CD14-positive monocyte (primary cell): Measurements from ENCODE around the gene CHML. TPM values are rescaled to one million over a fixed set of nuclear protein-coding genes. Genes with fewer than 3 reads are reported as not detected.

Experiments
- DNase-seq, 3 donors: peaks; one replicate each; pipeline ENCODE4 v3.0.0-alpha.2; 2011 to 2022
- H2AFZ ChIP-seq: 2 replicates; pipeline ENCODE4 v1.6.0; 2012; ENCODE audit warnings: mild to moderate bottlenecking, low read depth, low read length, inconsistent platforms; ENCODE audit not compliant: insufficient read depth, poor library complexity, severe bottlenecking
- H3K27ac ChIP-seq, 2 donors: 1 replicate in 1 of 2; 2 replicates in 1 of 2; pipeline ENCODE4 v1.5.1; 2012 to 2013; ENCODE audit warnings: low read length in 2 of 2, control low read depth in 1 of 2, inconsistent platforms in 1 of 2, low read depth in 1 of 2, mild to moderate bottlenecking in 1 of 2
- H3K27me3 ChIP-seq, 2 donors: one replicate each; pipeline versions ENCODE4 v1.6.0 to v1.6.1; 2011 to 2013; ENCODE audit warnings: low read length in 2 of 2; ENCODE audit not compliant: control insufficient read depth in 2 of 2, insufficient read depth in 2 of 2
- H3K36me3 ChIP-seq, 2 donors: replicated peaks in 1 of 2; 1 replicate in 1 of 2; 2 replicates in 1 of 2; pipeline versions ENCODE4 v1.5.1 to v1.6.1; 2012 to 2013; ENCODE audit warnings: low read length in 2 of 2, control low read depth in 1 of 2, inconsistent platforms in 1 of 2, mild to moderate bottlenecking in 1 of 2; ENCODE audit not compliant: insufficient read depth in 2 of 2, control insufficient read depth in 1 of 2
- H3K4me1 ChIP-seq, 2 donors: 1 replicate in 1 of 2; 2 replicates in 1 of 2; pipeline versions ENCODE4 v1.5.1 to v1.6.1; 2012 to 2013; ENCODE audit warnings: low read length in 2 of 2, control low read depth in 1 of 2, inconsistent platforms in 1 of 2, mild to moderate bottlenecking in 1 of 2, moderate library complexity in 1 of 2; ENCODE audit not compliant: insufficient read depth in 2 of 2, control insufficient read depth in 1 of 2
- H3K4me2 ChIP-seq: replicated peaks from 2 replicates; pipeline ENCODE3; 2012; ENCODE audit warnings: low read length, moderate library complexity, mild to moderate bottlenecking; ENCODE audit not compliant: poor library complexity, severe bottlenecking; ENCODE audit errors: extremely low read depth
- H3K4me3 ChIP-seq, 3 experiments: fragments of 200-600 bp in 1 of 3; sonication (generic) in 1 of 3; replicated peaks in 1 of 3; 1 replicate in 2 of 3; 2 replicates in 1 of 3; pipeline ENCODE4 v1.5.1; 2011 to 2013; ENCODE audit warnings: low read length in 3 of 3, mild to moderate bottlenecking in 3 of 3, control low read depth in 2 of 3, low read depth in 2 of 3, inconsistent platforms in 1 of 3, moderate library complexity in 1 of 3
- H3K79me2 ChIP-seq: 2 replicates; pipeline ENCODE4 v1.6.0; 2012; ENCODE audit warnings: mild to moderate bottlenecking, control low read depth, inconsistent platforms, low read length, moderate library complexity; ENCODE audit not compliant: insufficient read depth
- H3K9ac ChIP-seq: 2 replicates; pipeline ENCODE4 v1.6.0; 2017; ENCODE audit warnings: low read length, mild to moderate bottlenecking; ENCODE audit not compliant: insufficient read depth, poor library complexity, severe bottlenecking
- H3K9me3 ChIP-seq, 2 donors: replicated peaks in 1 of 2; 1 replicate in 1 of 2; 2 replicates in 1 of 2; pipeline versions ENCODE4 v1.5.1 to v1.6.1; 2012 to 2013; ENCODE audit warnings: low read length in 2 of 2, control low read depth in 1 of 2; ENCODE audit not compliant: control insufficient read depth in 1 of 2, insufficient read depth in 1 of 2
- H4K20me1 ChIP-seq: 2 replicates; pipeline ENCODE4 v1.6.0; 2012; ENCODE audit warnings: mild to moderate bottlenecking, low read length, control low read depth, moderate library complexity; ENCODE audit not compliant: insufficient read depth
- H3K27ac Mint-ChIP-seq, 7 donors: one replicate each; pipeline ENCODE4 v1.8.0; 2020; ENCODE audit warnings: mild to moderate bottlenecking in 7 of 7, mixed read lengths in 7 of 7, moderate library complexity in 6 of 7, inconsistent platforms in 2 of 7
- H3K27me3 Mint-ChIP-seq, 3 donors: one replicate each; pipeline ENCODE4 v1.8.0; 2021 to 2022; ENCODE audit warnings: low read depth in 3 of 3, mild to moderate bottlenecking in 3 of 3, mixed read lengths in 3 of 3, moderate library complexity in 3 of 3, inconsistent platforms in 1 of 3
- H3K36me3 Mint-ChIP-seq, 2 donors: one replicate each; pipeline ENCODE4 v1.8.0; 2020; ENCODE audit warnings: mixed read lengths in 2 of 2, inconsistent platforms in 1 of 2, mild to moderate bottlenecking in 1 of 2
- H3K4me1 Mint-ChIP-seq: one replicate; pipeline ENCODE4 v1.8.0; 2020; ENCODE audit warnings: mild to moderate bottlenecking, mixed read lengths
- H3K4me3 Mint-ChIP-seq, 2 donors: one replicate each; pipeline ENCODE4 v1.8.0; 2020; ENCODE audit warnings: mild to moderate bottlenecking in 2 of 2, mixed read lengths in 2 of 2, moderate library complexity in 1 of 2
- H3K9me3 Mint-ChIP-seq, 7 donors: one replicate each; pipeline ENCODE4 v1.8.0; 2020 to 2022; ENCODE audit warnings: mixed read lengths in 7 of 7, mild to moderate bottlenecking in 6 of 7, moderate library complexity in 6 of 7, inconsistent platforms in 2 of 7
- CTCF ChIP-seq: fragments of 200-600 bp; IDR thresholded peaks from one replicate; pipeline ENCODE4 v1.8.0; 2022; ENCODE audit warnings: antibody characterized with exemption, mild to moderate bottlenecking
- WGBS: methylation state at CpG from one replicate; pipeline ENCODE4 v1.1.5; 2013; ENCODE audit warnings: missing lambda C conversion rate; ENCODE audit not compliant: insufficient coverage; 5-methylcytosine and 5-hydroxymethylcytosine counted together
- intact Hi-C, 2 donors: fragments of 100-400 bp; cut with micrococcal nuclease; formaldehyde crosslinking; loops; one replicate each; pipeline versions ENCODE4 v1.15.0 to v1.15.1; 2023
- polyA plus RNA-seq, 3 donors: library from polyadenylated mRNA; depleted of rRNA in 1 of 3; unstranded in 2 of 3; stranded (reverse) in 1 of 3; fragments of 300-500 nt in 2 of 3; fragments of >200 nt in 1 of 3; fragmentation: Illumina TruSeq in 2 of 3; gene quantifications; 1 replicate in 2 of 3; 2 replicates in 1 of 3; pipeline ENCODE4 v1.2.3, GENCODE V29; 2012 to 2021

Gene CHML
- polyA plus RNA-seq, 3 donors: 3.4 to 6.6 (median 3.4) TPM

- Mint-ChIP-seq H3K9me3 (no peaks in the 10 kb centered on the region), H3K4me3 (no peak overlapping the region), H3K27ac (no peak overlapping the region), H3K27me3 (no peaks in the 10 kb centered on the region), H3K4me1 (peaks cover 12% of the 10 kb centered on the region), H3K36me3 (peaks cover 27 to 34% of the 10 kb centered on the region in 2 donors)
- no peak overlapping the region for H3K4me3 ChIP-seq
- WGBS: no CpG with 5 or more reads among the region's 1 CpG
- peaks cover 9 to 14% of the 10 kb centered on the region in 2 donors for H3K4me1 ChIP-seq
- no peak overlapping the region for H3K9ac ChIP-seq
- no peak overlapping the region for H2AFZ ChIP-seq
- TF ChIP-seq CTCF: no peak
- intact Hi-C loops: loop anchor here in 1 of 2 donors (10.0 kb wide), 1 partner anchor 214 kb away; the partner anchor contains the start of gene EXO1
- H3K27ac ChIP-seq: no peak overlapping the region
- H4K20me1 ChIP-seq: no peaks in the 10 kb centered on the region
- H3K9me3 ChIP-seq: no peaks in the 10 kb centered on the region
- peaks cover 55% of the 10 kb centered on the region for H3K79me2 ChIP-seq
- no peaks in the 10 kb centered on the region for H3K27me3 ChIP-seq
- no peak overlapping the region for H3K4me2 ChIP-seq
- no peak for DNase-seq
- H3K36me3 ChIP-seq: peaks cover 8 to 47% of the 10 kb centered on the region in 2 donors
These were observed 9.7 kb downstream of the CHML start for GRCh38 chr1:241630476-241630875.

DNA sequence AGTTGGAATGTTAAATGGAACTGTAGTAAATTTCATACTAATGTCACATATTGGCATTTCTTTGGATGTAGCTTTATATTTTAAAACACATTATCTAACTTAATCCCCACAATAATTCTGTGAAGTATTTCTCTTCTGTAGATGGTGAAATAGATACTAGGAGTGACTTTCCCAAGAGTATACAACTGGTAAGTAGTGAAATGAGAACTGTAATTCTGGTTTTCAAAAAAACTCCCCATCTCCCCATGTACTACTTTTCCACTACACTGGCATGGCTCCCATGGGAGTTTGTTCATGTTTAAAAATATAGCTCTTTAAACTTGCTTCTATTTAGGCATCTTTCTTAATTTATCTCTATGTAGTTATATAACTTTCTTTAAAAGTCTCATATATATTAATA, 10.2 kb downstream of the CHML start:
- Mint-ChIP-seq H3K27ac (no peak overlapping the region), H3K27me3 (no peaks in the 10 kb centered on the region), H3K4me1 (peaks cover 12% of the 10 kb centered on the region)

More for the DNA sequence above, 10.2 kb downstream of the CHML start:
- Histone ChIP-seq H3K9ac (no peak overlapping the region), H3K4me2 (no peak overlapping the region), H4K20me1 (no peaks in the 10 kb centered on the region), H3K27ac (no peak overlapping the region), H3K27me3 (no peaks in the 10 kb centered on the region), H3K9me3 (no peaks in the 10 kb centered on the region), H3K4me1 (peaks cover 9 to 12% of the 10 kb centered on the region in 2 donors), H3K79me2 (peaks cover 50% of the 10 kb centered on the region), H3K36me3 (peaks cover 8 to 47% of the 10 kb centered on the region in 2 donors), H2AFZ (no peak overlapping the region), H3K4me3 (no peak overlapping the region)
- intact Hi-C loops: loop anchor here in 1 of 2 donors (10.0 kb wide), 1 partner anchor 215 kb away; the partner anchor contains the start of gene EXO1
- peaks cover 25 to 29% of the 10 kb centered on the region in 2 donors for H3K36me3 Mint-ChIP-seq
- no peak for DNase-seq
- H3K4me3 Mint-ChIP-seq: no peak overlapping the region
- no peaks in the 10 kb centered on the region for H3K9me3 Mint-ChIP-seq
- no peak for TF ChIP-seq CTCF
